Ramos (cell line): ENCODE data around the gene NF2.

Experiments used
- in situ Hi-C: fragments of 300-500 bp; cut with MboI; formaldehyde crosslinking; loops from one replicate; pipeline ENCODE4 v1.14.3; 2022; ENCODE audit warnings: low sequenced_read_pairs; ENCODE audit not compliant: unreplicated experiment

The NF2 gene

DNA sequence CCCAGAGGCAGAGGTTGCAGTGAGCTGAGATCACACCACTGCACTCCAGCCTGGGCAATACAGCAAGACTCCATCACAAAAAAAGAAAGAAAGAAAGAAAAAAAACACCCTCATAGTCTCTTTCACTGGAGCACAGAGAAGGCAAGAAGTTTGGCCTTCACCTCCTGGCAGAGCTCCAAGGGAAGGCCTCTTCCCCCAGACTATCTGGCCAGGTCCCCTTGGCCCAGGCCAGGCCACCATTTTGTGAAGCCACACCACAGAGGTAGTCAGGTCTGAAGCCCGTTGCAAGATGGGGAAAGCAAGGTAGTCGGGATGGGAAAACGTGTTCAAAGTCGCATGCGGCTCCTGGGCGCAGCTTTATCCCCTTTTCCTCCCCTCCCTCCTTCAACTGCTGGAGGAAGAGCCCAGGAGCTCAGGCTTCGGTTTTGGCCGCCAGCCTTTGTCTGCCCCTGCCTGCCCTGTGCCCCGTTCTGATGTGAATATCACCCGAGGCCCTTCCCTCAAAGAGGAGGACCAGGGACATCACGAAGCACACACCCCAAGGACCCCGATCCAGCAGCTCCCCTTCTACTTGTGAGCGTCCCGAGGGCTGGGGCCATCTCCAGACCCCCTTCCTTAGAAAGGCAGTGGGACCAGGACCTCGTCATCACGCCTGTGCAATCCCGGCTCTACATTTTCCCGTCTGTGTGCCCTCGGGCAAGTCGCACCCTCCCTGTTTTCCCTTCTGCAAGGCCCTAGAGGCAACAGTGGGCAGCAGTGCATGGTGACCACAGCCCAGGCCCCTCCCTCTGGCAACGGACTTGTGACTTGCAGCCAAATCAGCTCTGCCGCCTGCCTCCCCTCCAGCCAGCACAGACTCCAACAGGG is 134.1 kb downstream of the NF2 start:
- in situ Hi-C loops, result no loop called here

DNA sequence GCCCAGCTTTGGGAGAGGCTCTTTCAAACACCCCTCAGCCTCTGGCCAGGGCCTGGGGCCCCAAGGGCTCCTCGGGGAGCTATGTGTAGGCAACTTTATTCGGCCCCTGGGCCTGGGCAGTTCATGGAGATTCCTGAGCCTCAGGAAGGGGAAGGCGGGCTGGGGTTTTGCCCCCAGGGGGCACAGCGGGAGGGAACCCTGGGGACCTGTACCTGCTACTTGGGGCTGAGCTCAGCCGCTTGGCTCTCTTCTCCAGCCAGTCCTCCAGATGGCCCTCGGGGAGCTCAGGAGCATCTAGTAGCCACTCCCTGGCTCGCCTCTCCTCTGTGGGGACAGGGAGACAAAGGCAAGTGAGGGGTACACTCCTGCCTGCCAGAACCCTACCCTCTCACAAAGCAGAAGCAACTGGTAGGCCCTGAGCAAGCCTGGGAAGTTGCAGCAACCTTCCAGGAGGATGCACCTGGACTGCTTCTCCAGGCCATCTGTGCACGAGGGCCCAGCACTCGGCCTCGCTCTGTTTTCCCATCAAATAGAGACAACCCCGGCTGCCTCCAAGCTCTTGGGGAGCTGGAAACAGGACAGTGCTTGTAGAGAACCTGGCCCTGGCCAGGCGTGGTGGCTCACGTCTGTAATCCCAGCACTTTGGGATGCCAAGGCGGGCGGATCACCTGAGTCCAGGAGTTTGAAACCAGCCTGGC is 134.8 kb downstream of the NF2 start:
- in situ Hi-C loops, result no loop called here

DNA sequence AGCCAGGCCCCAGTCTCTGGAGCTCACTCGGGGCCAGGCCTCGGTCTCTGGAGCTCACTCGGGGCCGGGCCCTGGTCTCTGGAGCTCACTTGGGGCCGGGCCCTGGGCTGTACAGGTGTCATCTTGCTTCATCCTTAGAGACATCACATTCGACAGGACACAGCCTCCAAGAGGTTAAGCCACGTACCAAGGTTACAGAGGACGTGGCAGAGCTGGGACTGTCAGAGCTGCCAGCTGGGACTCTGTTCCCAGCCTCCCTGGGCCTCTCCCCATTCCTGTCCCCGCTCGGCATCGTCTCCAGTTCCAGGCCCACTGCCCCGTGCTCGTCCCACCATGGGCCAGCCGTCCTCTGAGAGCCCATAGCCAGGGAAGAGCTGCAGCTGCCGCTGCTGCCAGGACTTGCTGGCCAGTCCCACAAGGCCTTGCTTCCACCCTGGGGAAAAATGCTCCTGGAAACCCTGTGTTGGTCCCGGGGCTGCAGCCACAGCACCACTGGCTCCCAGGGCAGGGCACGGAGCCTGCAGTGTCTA is 136.0 kb downstream of the NF2 start:
- in situ Hi-C loops, result no loop called here

DNA sequence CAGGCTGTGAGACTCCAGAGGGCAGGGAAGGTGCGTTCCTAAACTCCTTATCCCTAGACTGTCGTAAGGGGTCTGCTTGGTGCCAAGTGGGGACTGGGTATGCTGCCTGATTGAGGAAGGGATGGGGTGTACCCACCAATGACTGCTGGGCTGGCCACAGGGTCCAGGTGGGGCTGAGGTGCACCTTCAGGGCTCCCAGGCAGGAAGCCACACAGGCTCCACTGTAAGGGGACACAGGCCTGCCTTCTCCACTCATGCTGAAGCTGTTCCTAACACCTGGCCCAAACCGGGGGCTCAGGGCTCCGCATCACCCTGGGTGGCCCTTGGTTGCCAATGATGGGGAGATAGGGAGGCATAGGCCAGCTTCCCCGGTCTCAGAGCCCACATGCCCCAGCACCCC is 136.8 kb downstream of the NF2 start:
- in situ Hi-C loops, result no loop called here

DNA sequence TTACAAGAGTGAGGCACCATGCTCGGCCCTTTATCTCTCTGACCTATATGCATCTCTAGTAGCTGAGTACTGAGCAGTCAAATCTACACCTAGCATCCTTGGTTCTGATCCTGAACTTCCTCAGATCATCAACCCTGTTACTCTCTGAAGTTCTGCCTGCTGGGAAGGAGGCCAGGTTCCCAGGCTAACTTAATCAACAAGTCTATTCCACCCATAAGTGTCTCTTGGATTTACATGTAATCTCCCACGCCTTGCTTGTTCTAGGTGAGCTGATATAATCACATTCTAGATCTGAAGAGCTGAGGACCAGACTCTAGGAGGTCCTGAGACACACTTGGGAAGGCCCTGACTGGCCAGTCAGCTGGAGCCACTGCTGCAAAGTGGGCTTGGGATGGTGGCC is 138.5 kb downstream of the NF2 start:
- in situ Hi-C loops, result no loop called here

DNA sequence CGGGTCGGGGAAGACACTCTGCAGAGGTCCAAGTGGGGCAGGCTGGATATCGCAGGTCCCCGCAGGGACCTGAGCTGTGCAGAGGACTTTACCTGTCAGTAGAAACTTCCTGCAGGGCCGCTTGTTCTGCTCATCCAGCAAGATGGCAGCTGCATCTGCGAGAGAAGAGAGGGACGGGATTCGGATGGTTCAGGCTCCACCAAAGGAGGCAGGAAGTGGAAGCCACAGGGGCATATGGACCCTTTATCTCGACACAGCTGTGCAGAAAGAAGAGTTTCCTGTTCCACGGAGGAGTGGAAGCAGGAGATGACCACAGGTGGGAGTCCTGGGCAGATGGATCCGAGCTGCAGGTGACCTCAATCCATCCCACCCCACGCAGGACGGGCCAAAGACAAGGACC is 138.9 kb downstream of the NF2 start:
- in situ Hi-C loops, result no loop called here

DNA sequence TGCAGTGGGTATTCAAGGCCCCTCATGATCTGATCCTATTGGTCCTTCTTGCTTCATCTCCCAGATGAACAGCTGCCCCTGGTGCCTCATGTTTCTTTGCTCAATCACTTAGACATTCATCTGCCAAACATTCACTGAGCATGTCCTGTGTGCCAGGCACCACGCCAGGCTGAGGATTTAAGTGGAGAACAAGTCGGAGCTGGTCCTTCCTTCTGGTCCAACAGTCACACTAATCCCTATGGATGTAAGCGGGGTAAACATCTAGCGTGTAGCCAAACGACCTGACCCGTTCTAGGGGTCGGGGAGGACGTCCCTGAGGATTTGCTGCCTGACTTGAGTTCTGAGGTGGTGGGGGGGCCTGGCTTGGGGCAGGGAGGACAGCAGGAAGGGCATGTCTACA is 141.5 kb downstream of the NF2 start:
- in situ Hi-C loops, result no loop called here

DNA sequence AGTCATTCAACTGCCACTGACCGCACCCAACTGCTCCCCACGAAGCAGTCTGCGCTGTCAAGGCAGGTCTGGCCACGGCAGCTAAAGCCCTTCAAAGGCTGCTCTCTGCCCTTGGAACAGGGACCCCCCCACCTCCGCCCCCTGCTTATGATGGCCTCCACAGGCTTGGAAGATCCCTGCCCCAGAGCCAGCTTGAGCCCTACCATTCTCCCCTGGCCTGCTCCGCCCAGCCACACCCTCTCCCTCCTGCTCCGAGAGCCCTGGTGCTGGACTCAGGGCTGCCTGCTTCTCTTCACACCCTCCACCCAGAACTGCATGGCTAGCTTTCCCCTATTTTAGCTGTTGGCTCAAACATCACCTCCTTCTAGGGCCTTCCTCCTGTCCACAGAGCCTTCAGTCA is 144.4 kb downstream of the NF2 start:
- in situ Hi-C loops, result no loop called here
